ENCODE data around the gene HEY2.

The HEY2 gene

GRCh38 chr6:125717120-125717731, 32.2 kb upstream of the HEY2 start:
- no peaks in the 10 kb centered on the region for H4K20me1 ChIP-seq (ENCODE audit: insufficient read depth, low read length, poor library complexity, severe bottlenecking)
- H3F3A ChIP-seq (ENCODE audit: low read depth) = no peaks in the 10 kb centered on the region
- no peak overlapping the region for H3K9ac ChIP-seq (ENCODE audit: low read depth, low read length, poor library complexity, severe bottlenecking)
- H3K4me1 ChIP-seq (ENCODE audit: insufficient read depth, low read length, poor library complexity, severe bottlenecking) = no peaks in the 10 kb centered on the region
- no peaks in the 10 kb centered on the region for H3K9me2 ChIP-seq (replicated peaks; ENCODE audit: low read depth, low read length)
- no peak overlapping the region for H2AFZ ChIP-seq (ENCODE audit: low read length)
- no peaks in the 10 kb centered on the region for H3K79me2 ChIP-seq (ENCODE audit: insufficient read depth, low read length)
- no peak overlapping the region for H3K4me2 ChIP-seq (ENCODE audit: low read depth, low read length, poor library complexity, severe bottlenecking)
- TF ChIP-seq CTCF (conservative IDR thresholded peaks at IDR 0.05; ENCODE audit: low read length) (no peak), EZH2phosphoT487 (IDR thresholded peaks at IDR 0.05; ENCODE audit: borderline replicate concordance) (no peak)
- no peaks in the 10 kb centered on the region for H3K36me3 ChIP-seq (ENCODE audit: insufficient read depth, low read length)
- no peaks in the 10 kb centered on the region for H3K27me3 ChIP-seq (ENCODE audit: insufficient read depth, low read length, poor library complexity, severe bottlenecking)
- H3K4me3 ChIP-seq (ENCODE audit: low read length, poor library complexity, severe bottlenecking) = no peak overlapping the region
- no peaks in the 10 kb centered on the region for H3K9me3 ChIP-seq (ENCODE audit: insufficient read depth, low read depth, low read length)

- Histone ChIP-seq H3K79me2 (ENCODE audit: insufficient read depth, low read length) (no peaks in the 10 kb centered on the region), H3K27me3 (ENCODE audit: insufficient read depth, low read length, poor library complexity, severe bottlenecking) (no peaks in the 10 kb centered on the region), H4K20me1 (ENCODE audit: insufficient read depth, low read length, poor library complexity, severe bottlenecking) (no peaks in the 10 kb centered on the region), H3K9me3 (ENCODE audit: insufficient read depth, low read depth, low read length) (no peaks in the 10 kb centered on the region), H2AFZ (ENCODE audit: low read length) (no peak overlapping the region), H3K9ac (ENCODE audit: low read depth, low read length, poor library complexity, severe bottlenecking) (no peak overlapping the region), H3K9me2 (replicated peaks; ENCODE audit: low read depth, low read length) (no peaks in the 10 kb centered on the region), H3K36me3 (ENCODE audit: insufficient read depth, low read length) (no peaks in the 10 kb centered on the region), H3K4me2 (ENCODE audit: low read depth, low read length, poor library complexity, severe bottlenecking) (no peak overlapping the region), H3F3A (ENCODE audit: low read depth) (no peaks in the 10 kb centered on the region), H3K4me1 (ENCODE audit: insufficient read depth, low read length, poor library complexity, severe bottlenecking) (no peaks in the 10 kb centered on the region), H3K4me3 (ENCODE audit: low read length, poor library complexity, severe bottlenecking) (no peak overlapping the region)
- TF ChIP-seq EZH2phosphoT487 (IDR thresholded peaks at IDR 0.05; ENCODE audit: borderline replicate concordance) (no peak), CTCF (conservative IDR thresholded peaks at IDR 0.05; ENCODE audit: low read length) (no peak)
Observed at GRCh38 chr6:125718109-125718508, 31.3 kb upstream of the HEY2 start.

GRCh38 chr6:125722886-125723285, 26.5 kb upstream of the HEY2 start:
- Histone ChIP-seq H3K27me3 (ENCODE audit: insufficient read depth, low read length, poor library complexity, severe bottlenecking) (no peaks in the 10 kb centered on the region), H3K9me3 (ENCODE audit: insufficient read depth, low read depth, low read length) (no peaks in the 10 kb centered on the region), H3K4me2 (ENCODE audit: low read depth, low read length, poor library complexity, severe bottlenecking) (no peak overlapping the region), H3K4me3 (ENCODE audit: low read length, poor library complexity, severe bottlenecking) (no peak overlapping the region), H3F3A (ENCODE audit: low read depth) (no peaks in the 10 kb centered on the region), H3K79me2 (ENCODE audit: insufficient read depth, low read length) (no peaks in the 10 kb centered on the region), H4K20me1 (ENCODE audit: insufficient read depth, low read length, poor library complexity, severe bottlenecking) (no peaks in the 10 kb centered on the region), H3K36me3 (ENCODE audit: insufficient read depth, low read length) (no peaks in the 10 kb centered on the region), H3K4me1 (ENCODE audit: insufficient read depth, low read length, poor library complexity, severe bottlenecking) (no peaks in the 10 kb centered on the region), H3K9ac (ENCODE audit: low read depth, low read length, poor library complexity, severe bottlenecking) (no peak overlapping the region), H2AFZ (ENCODE audit: low read length) (no peak overlapping the region), H3K9me2 (replicated peaks; ENCODE audit: low read depth, low read length) (no peaks in the 10 kb centered on the region)
- TF ChIP-seq EZH2phosphoT487 (IDR thresholded peaks at IDR 0.05; ENCODE audit: borderline replicate concordance) (no peak), CTCF (conservative IDR thresholded peaks at IDR 0.05; ENCODE audit: low read length) (no peak)

Data from Loucy (cell line).